ENCODE data around the gene SH3TC1. TPM values are rescaled to one million over a fixed set of nuclear protein-coding genes. Genes with fewer than 3 reads are reported as not detected.

Gene SH3TC1
- total and polyA plus RNA-seq, 4 donors: 6.5 to 34.6 (median 25.8) TPM

GRCh38 chr4:8155660-8156421, 43.2 kb upstream of the SH3TC1 start:
- Histone ChIP-seq H3K27me3 (ENCODE audit: control insufficient read depth in 4 of 4, insufficient read depth in 4 of 4, low read length in 3 of 4) (no peaks in the 10 kb centered on the region), H3K27ac (ENCODE audit: low read depth in 1 of 2, low read length in 2 of 2) (no peak overlapping the region), H3K36me3 (ENCODE audit: control insufficient read depth in 4 of 4, insufficient read depth in 3 of 4, low read depth in 1 of 4, low read length in 3 of 4) (no peaks in the 10 kb centered on the region), H3K9me3 (ENCODE audit: control insufficient read depth in 4 of 4, low read length in 3 of 4) (no peaks in the 10 kb centered on the region), H3K9ac (ENCODE audit: low read depth in 1 of 2, low read length in 2 of 2) (no peak overlapping the region), H3K4me3 (ENCODE audit: low read depth in 1 of 3, low read length in 3 of 3) (no peak overlapping the region), H3K4me1 (ENCODE audit: control insufficient read depth in 4 of 4, insufficient read depth in 4 of 4, low read length in 3 of 4) (peaks cover 8 to 25% (median 17%) of the 10 kb centered on the region in 4 donors)
- no peak for DNase-seq (ENCODE audit: low spot score)
- no peak for TF ChIP-seq SP1 (IDR thresholded peaks at IDR 0.05)
- TF ChIP-seq RAD21 (IDR thresholded peaks at IDR 0.05): no peak
- no peak for TF ChIP-seq TAF1 (conservative IDR thresholded peaks at IDR 0.05)
- 94% methylated on average over 14 of the region's 14 CpGs for WGBS

- 81% methylated on average over 8 of the region's 8 CpGs for WGBS
- no peaks in the 10 kb centered on the region for H3K27me3 ChIP-seq (ENCODE audit: control insufficient read depth in 4 of 4, insufficient read depth in 4 of 4, low read length in 3 of 4)
- no peak for TF ChIP-seq ATF3 (IDR thresholded peaks at IDR 0.05)
- no peak for TF ChIP-seq YY1 (IDR thresholded peaks at IDR 0.05)
- TF ChIP-seq ZBTB33 (IDR thresholded peaks at IDR 0.05): no peak
- no peak for TF ChIP-seq RAD21 (IDR thresholded peaks at IDR 0.05)
- TF ChIP-seq, protein P1, sequence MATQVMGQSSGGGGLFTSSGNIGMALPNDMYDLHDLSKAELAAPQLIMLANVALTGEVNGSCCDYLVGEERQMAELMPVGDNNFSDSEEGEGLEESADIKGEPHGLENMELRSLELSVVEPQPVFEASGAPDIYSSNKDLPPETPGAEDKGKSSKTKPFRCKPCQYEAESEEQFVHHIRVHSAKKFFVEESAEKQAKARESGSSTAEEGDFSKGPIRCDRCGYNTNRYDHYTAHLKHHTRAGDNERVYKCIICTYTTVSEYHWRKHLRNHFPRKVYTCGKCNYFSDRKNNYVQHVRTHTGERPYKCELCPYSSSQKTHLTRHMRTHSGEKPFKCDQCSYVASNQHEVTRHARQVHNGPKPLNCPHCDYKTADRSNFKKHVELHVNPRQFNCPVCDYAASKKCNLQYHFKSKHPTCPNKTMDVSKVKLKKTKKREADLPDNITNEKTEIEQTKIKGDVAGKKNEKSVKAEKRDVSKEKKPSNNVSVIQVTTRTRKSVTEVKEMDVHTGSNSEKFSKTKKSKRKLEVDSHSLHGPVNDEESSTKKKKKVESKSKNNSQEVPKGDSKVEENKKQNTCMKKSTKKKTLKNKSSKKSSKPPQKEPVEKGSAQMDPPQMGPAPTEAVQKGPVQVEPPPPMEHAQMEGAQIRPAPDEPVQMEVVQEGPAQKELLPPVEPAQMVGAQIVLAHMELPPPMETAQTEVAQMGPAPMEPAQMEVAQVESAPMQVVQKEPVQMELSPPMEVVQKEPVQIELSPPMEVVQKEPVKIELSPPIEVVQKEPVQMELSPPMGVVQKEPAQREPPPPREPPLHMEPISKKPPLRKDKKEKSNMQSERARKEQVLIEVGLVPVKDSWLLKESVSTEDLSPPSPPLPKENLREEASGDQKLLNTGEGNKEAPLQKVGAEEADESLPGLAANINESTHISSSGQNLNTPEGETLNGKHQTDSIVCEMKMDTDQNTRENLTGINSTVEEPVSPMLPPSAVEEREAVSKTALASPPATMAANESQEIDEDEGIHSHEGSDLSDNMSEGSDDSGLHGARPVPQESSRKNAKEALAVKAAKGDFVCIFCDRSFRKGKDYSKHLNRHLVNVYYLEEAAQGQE (IDR thresholded peaks at IDR 0.05): no peak
- TF ChIP-seq HNF4A (conservative IDR thresholded peaks at IDR 0.05): no peak
- no peak for TF ChIP-seq GABPA (IDR thresholded peaks at IDR 0.05 in 1 of 2, conservative IDR thresholded peaks at IDR 0.05 in 1 of 2)
- TF ChIP-seq NR2F2 (IDR thresholded peaks at IDR 0.05): no peak
- no peak for TF ChIP-seq CTCF (IDR thresholded peaks at IDR 0.05; ENCODE audit: low read depth, low read length, missing input control)
- TF ChIP-seq SP1 (IDR thresholded peaks at IDR 0.05): no peak
- no peak for TF ChIP-seq FOXA1 (IDR thresholded peaks at IDR 0.05)
- no peak for TF ChIP-seq EGR1 (IDR thresholded peaks at IDR 0.05; ENCODE audit: low read depth in 2 of 2)
- TF ChIP-seq HNF4G (IDR thresholded peaks at IDR 0.05): no peak
- no peak for TF ChIP-seq RXRA (IDR thresholded peaks at IDR 0.05)
- no peak for TF ChIP-seq TAF1 (conservative IDR thresholded peaks at IDR 0.05)
- no peak for TF ChIP-seq FOXA2 (IDR thresholded peaks at IDR 0.05)
- no peak for TF ChIP-seq JUND (IDR thresholded peaks at IDR 0.05)
- TF ChIP-seq MAX (IDR thresholded peaks at IDR 0.05): no peak
- no peak overlapping the region for H3K9ac ChIP-seq (ENCODE audit: low read depth in 1 of 2, low read length in 2 of 2)
- H3K9me3 ChIP-seq (ENCODE audit: control insufficient read depth in 4 of 4, low read length in 3 of 4): no peaks in the 10 kb centered on the region
- H3K4me3 ChIP-seq (ENCODE audit: low read depth in 1 of 3, low read length in 3 of 3): no peak overlapping the region
- no peak overlapping the region for H3K27ac ChIP-seq (ENCODE audit: low read depth in 1 of 2, low read length in 2 of 2)
- peaks cover 8 to 25% (median 17%) of the 10 kb centered on the region in 4 donors for H3K4me1 ChIP-seq (ENCODE audit: control insufficient read depth in 4 of 4, insufficient read depth in 4 of 4, low read length in 3 of 4)
- DNase-seq (ENCODE audit: low spot score): no peak
- H3K36me3 ChIP-seq (ENCODE audit: control insufficient read depth in 4 of 4, insufficient read depth in 3 of 4, low read depth in 1 of 4, low read length in 3 of 4): no peaks in the 10 kb centered on the region
Observed at GRCh38 chr4:8156617-8157016, 42.5 kb upstream of the SH3TC1 start.
